SK-N-SH (cell line): ENCODE data around the gene ESPNL. TPM values are rescaled to one million over a fixed set of nuclear protein-coding genes. Genes with fewer than 3 reads are reported as not detected.

Experiments used
- CTCF ChIA-PET: fragments of 300-600, 350-600 bp; formaldehyde crosslinking; extraction: SDS; loops from one replicate; lab custom pipeline; 2021; lab: Yijun Ruan, JAX
- POLR2A ChIA-PET: fragments of 350-600 bp; sonication (Branson Sonifier 250); formaldehyde crosslinking; extraction: SDS; loops from one replicate; lab custom pipeline; 2020; ENCODE audit warnings: antibody characterized with exemption, inconsistent platforms; lab: Yijun Ruan, JAX
- DNase-seq: peaks from one replicate; pipeline ENCODE4 v3.0.0; 2012
- H2AFZ ChIP-seq: fragments of 200-600 bp; sonication (generic); 2 replicates; pipeline ENCODE4 v1.8.1; 2016; ENCODE audit warnings: antibody characterized with exemption, mild to moderate bottlenecking, low read depth
- H3F3A ChIP-seq: fragments of 200-600 bp; sonication (generic); replicated peaks from 2 replicates; pipeline ENCODE3; 2016; ENCODE audit warnings: antibody characterized with exemption, mild to moderate bottlenecking; ENCODE audit not compliant: insufficient read depth
- H3K27ac ChIP-seq, 2 experiments: fragments of 200-500 bp in 1 of 2; fragments of 200-600 bp in 1 of 2; sonication (Bioruptor generic) in 1 of 2; sonication (generic), shearing (Covaris generic) in 1 of 2; 2 replicates each; pipeline versions ENCODE4 v1.5.1 to v1.6.1; 2014 to 2016; ENCODE audit warnings: low read depth in 2 of 2, inconsistent platforms in 1 of 2, low read length in 1 of 2, mild to moderate bottlenecking in 1 of 2, mixed read lengths in 1 of 2
- H3K27me3 ChIP-seq: fragments of 200-600 bp; sonication (generic), shearing (Covaris generic); 2 replicates; pipeline ENCODE4 v1.6.1; 2016; ENCODE audit warnings: mixed run types; ENCODE audit not compliant: insufficient read depth
- H3K36me3 ChIP-seq, 2 experiments: fragments of 200-500 bp in 1 of 2; fragments of 200-600 bp in 1 of 2; sonication (Bioruptor generic) in 1 of 2; sonication (generic) in 1 of 2; replicated peaks in 1 of 2; 2 replicates each; pipeline versions ENCODE3 to v1.5.1; 2014 to 2016; ENCODE audit warnings: low read length in 1 of 2, mild to moderate bottlenecking in 1 of 2; ENCODE audit not compliant: insufficient read depth in 2 of 2, control insufficient read depth in 1 of 2
- H3K4me1 ChIP-seq, 2 experiments: fragments of 200-500 bp in 1 of 2; fragments of 200-600 bp in 1 of 2; sonication (Bioruptor generic) in 1 of 2; sonication (generic), shearing (Covaris generic) in 1 of 2; 2 replicates each; pipeline versions ENCODE4 v1.5.1 to v1.6.1; 2014 to 2016; ENCODE audit warnings: low read depth in 1 of 2, low read length in 1 of 2, mixed run types in 1 of 2; ENCODE audit not compliant: insufficient read depth in 2 of 2, control insufficient read depth in 1 of 2
- H3K4me2 ChIP-seq: fragments of 200-600 bp; sonication (generic), shearing (Covaris generic); 2 replicates; pipeline ENCODE4 v1.6.1; 2017; ENCODE audit warnings: mixed run types
- H3K4me3 ChIP-seq, 2 experiments: fragments of 200-500 bp in 1 of 2; fragments of 200-600 bp in 1 of 2; sonication (Bioruptor generic) in 1 of 2; sonication (generic), shearing (Covaris generic) in 1 of 2; 2 replicates each; pipeline versions ENCODE4 v1.5.1 to v1.8.1; 2014 to 2016; ENCODE audit warnings: low read depth in 2 of 2, inconsistent platforms in 1 of 2, low read length in 1 of 2, mild to moderate bottlenecking in 1 of 2, mixed read lengths in 1 of 2, moderate library complexity in 1 of 2
- H3K79me2 ChIP-seq: fragments of 200-600 bp; sonication (generic); 2 replicates; pipeline ENCODE4 v1.8.1; 2017; ENCODE audit warnings: mild to moderate bottlenecking; ENCODE audit not compliant: insufficient read depth
- H3K9ac ChIP-seq: fragments of 200-600 bp; sonication (generic); 2 replicates; pipeline ENCODE4 v1.6.1; 2017; ENCODE audit warnings: mixed run types
- H3K9me2 ChIP-seq: fragments of 200-600 bp; sonication (generic); 2 replicates; pipeline ENCODE4 v1.6.1; 2017; ENCODE audit warnings: mixed run types
- H3K9me3 ChIP-seq: fragments of 200-600 bp; sonication (generic); 2 replicates; pipeline ENCODE4 v1.6.1; 2017; ENCODE audit warnings: mixed run types, mild to moderate bottlenecking, moderate library complexity
- H4K20me1 ChIP-seq: fragments of 200-600 bp; sonication (generic); 2 replicates; pipeline ENCODE4 v1.6.1; 2017; ENCODE audit warnings: mild to moderate bottlenecking, mixed run types; ENCODE audit not compliant: insufficient read depth
- CHD2 ChIP-seq: fragments of 150-350 bp; IDR thresholded peaks from 2 replicates; pipeline ENCODE4 v1.6.1; 2018; ENCODE audit warnings: low read length; ENCODE audit not compliant: partially characterized antibody
- EP300 ChIP-seq, 2 experiments: IDR thresholded peaks; 2 replicates each; pipeline versions ENCODE4 v1.4.0 to v1.6.1; 2012; ENCODE audit warnings: borderline replicate concordance in 1 of 2, low read depth in 1 of 2, low read length in 1 of 2
- EZH2phosphoT487 ChIP-seq: fragments of 200-600 bp; sonication (generic); IDR thresholded peaks from 2 replicates; pipeline ENCODE4 v1.6.1; 2017; ENCODE audit warnings: low read depth, mixed run types, mild to moderate bottlenecking, antibody characterized with exemption, moderate library complexity, borderline replicate concordance
- FOXJ3 ChIP-seq: sonication (generic); formaldehyde crosslinking; IDR thresholded peaks from 2 replicates; pipeline ENCODE4 v1.5.1; 2020; ENCODE audit warnings: mild to moderate bottlenecking, missing genetic modification reagents
- JUND ChIP-seq: IDR thresholded peaks from 2 replicates; pipeline ENCODE4 v1.4.0; 2012
- MEF2A ChIP-seq: IDR thresholded peaks from 2 replicates; pipeline ENCODE4 v1.4.0; 2012; ENCODE audit warnings: low read depth, borderline replicate concordance
- POLR2AphosphoS5 ChIP-seq: IDR thresholded peaks from 2 replicates; pipeline ENCODE4 v1.6.1; 2012; ENCODE audit warnings: low read depth, low read length
- RAD21 ChIP-seq: IDR thresholded peaks from 2 replicates; pipeline ENCODE4 v1.6.1; 2012; ENCODE audit warnings: mild to moderate bottlenecking, low read length
- REST ChIP-seq: IDR thresholded peaks from 2 replicates; pipeline ENCODE4 v1.6.1; 2012; ENCODE audit warnings: mild to moderate bottlenecking, low read depth, low read length, moderate library complexity
- SMC3 ChIP-seq: IDR thresholded peaks from 2 replicates; pipeline ENCODE4 v1.6.1; 2012; ENCODE audit warnings: low read depth, low read length, improper control_type of control experiment
- TCF12 ChIP-seq: IDR thresholded peaks from 2 replicates; pipeline ENCODE4 v1.4.0; 2012
- USF1 ChIP-seq: IDR thresholded peaks from 2 replicates; pipeline ENCODE4 v1.4.0; 2012; ENCODE audit warnings: low read depth, borderline replicate concordance
- WGBS: methylation state at CpG from one replicate; pipeline ENCODE4 v1.1.6; 2017; ENCODE audit warnings: low lambda C conversion rate; 5-methylcytosine and 5-hydroxymethylcytosine counted together
- polyA plus RNA-seq, 3 experiments: library from polyadenylated mRNA; depleted of rRNA; stranded (reverse); fragments of >200 nt; gene quantifications; 2 replicates each; pipeline ENCODE4 v1.2.3, GENCODE V29; 2012
- TF ChIP-seq, protein P1 (sequence below): IDR thresholded peaks from 2 replicates; pipeline ENCODE4 v1.4.0; 2012; ENCODE audit warnings: low read depth, borderline replicate concordance
- TF ChIP-seq, protein P2 (sequence below): fragments of 150-350 bp; IDR thresholded peaks from 2 replicates; pipeline ENCODE4 v1.6.1; 2016; ENCODE audit warnings: mild to moderate bottlenecking, low read depth, low read length

Gene ESPNL
- polyA plus RNA-seq, 1 of the 3 experiments (the other 2 are of a cell fraction) = 0.05 TPM

DNA sequence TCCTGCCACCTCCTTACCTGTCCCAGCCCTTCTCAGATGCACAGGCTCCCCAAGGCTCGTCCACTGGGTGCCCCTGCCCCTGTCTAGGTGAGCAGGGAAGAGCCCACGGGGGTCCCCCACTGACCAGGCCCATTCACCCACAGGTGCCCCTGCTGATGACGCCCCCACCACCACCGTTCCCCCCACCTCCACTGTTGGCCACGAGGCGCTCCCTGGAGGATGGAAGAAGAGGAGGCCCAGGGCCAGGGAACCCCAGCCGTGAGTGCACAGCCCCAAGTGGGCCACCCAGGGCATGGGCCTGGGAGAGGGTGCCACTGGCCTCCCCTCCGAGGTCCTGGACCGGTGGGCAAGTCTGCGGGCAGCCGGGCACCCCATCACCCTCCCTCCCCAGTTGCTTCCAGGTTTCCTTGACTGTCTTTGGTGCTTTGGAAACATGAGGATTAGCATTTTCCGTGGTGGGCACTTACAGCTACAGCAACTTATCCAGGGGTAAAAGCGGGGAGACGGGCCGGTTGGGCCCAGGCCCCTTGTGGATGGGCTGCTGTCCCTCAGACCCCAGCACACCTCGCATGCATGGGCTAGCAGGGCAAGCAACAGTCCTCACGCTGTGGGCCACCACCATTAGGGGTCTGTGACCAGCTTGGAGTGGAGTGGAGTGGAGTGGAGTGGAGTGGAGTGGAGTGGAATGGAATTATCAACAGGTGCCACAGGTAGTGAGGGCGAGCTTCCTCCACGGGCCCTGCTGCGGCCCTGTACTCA, 25.2 kb downstream of the ESPNL start (continued):
- no peak for TF ChIP-seq USF1

GRCh38 chr2:238126338-238126737, 26.2 kb downstream of the ESPNL start:
- Histone ChIP-seq H4K20me1 (no peaks in the 10 kb centered on the region), H3K4me3 (no peak overlapping the region), H3F3A (no peaks in the 10 kb centered on the region), H3K36me3 (no peaks in the 10 kb centered on the region), H3K27me3 (no peaks in the 10 kb centered on the region), H3K9me3 (no peaks in the 10 kb centered on the region), H3K9ac (no peak overlapping the region), H3K4me2 (no peak overlapping the region), H3K27ac (no peak overlapping the region), H3K79me2 (no peaks in the 10 kb centered on the region), H3K9me2 (no peaks in the 10 kb centered on the region), H3K4me1 (no peaks in the 10 kb centered on the region), H2AFZ (no peak overlapping the region)
- 88% methylated on average over 2 of the region's 2 CpGs for WGBS
- ChIA-PET POLR2A (no interaction called here), CTCF (interaction anchor here (1.3 kb wide), 1 partner anchor 268 kb away, joined by 3 read pairs; no protein-coding TSS in a partner anchor)
- DNase-seq = no peak
- TF ChIP-seq TCF12 = no peak
- TF ChIP-seq RAD21 = no peak
- no peak for TF ChIP-seq MEF2A
- TF ChIP-seq CHD2 = no peak
- TF ChIP-seq, protein P1, sequence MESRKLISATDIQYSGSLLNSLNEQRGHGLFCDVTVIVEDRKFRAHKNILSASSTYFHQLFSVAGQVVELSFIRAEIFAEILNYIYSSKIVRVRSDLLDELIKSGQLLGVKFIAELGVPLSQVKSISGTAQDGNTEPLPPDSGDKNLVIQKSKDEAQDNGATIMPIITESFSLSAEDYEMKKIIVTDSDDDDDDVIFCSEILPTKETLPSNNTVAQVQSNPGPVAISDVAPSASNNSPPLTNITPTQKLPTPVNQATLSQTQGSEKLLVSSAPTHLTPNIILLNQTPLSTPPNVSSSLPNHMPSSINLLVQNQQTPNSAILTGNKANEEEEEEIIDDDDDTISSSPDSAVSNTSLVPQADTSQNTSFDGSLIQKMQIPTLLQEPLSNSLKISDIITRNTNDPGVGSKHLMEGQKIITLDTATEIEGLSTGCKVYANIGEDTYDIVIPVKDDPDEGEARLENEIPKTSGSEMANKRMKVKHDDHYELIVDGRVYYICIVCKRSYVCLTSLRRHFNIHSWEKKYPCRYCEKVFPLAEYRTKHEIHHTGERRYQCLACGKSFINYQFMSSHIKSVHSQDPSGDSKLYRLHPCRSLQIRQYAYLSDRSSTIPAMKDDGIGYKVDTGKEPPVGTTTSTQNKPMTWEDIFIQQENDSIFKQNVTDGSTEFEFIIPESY = no peak
- no peak for TF ChIP-seq FOXJ3 (CRISPR knock-in tag)
- no peak for TF ChIP-seq REST
- TF ChIP-seq EP300 (IDR thresholded peaks at IDR 0.05; ENCODE audit: borderline replicate concordance in 1 of 2, low read depth in 1 of 2, low read length in 1 of 2) = no peak
- no peak for TF ChIP-seq EZH2phosphoT487
- no peak for TF ChIP-seq SMC3
- TF ChIP-seq JUND = no peak
- TF ChIP-seq, protein P2, sequence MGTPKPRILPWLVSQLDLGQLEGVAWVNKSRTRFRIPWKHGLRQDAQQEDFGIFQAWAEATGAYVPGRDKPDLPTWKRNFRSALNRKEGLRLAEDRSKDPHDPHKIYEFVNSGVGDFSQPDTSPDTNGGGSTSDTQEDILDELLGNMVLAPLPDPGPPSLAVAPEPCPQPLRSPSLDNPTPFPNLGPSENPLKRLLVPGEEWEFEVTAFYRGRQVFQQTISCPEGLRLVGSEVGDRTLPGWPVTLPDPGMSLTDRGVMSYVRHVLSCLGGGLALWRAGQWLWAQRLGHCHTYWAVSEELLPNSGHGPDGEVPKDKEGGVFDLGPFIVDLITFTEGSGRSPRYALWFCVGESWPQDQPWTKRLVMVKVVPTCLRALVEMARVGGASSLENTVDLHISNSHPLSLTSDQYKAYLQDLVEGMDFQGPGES = no peak
- no peak for TF ChIP-seq POLR2AphosphoS5
